Panc1 (cell line): Measurements from ENCODE around the gene COL4A2.

Experiments used
- POLR2AphosphoS5 ChIP-seq: IDR thresholded peaks from 2 replicates; pipeline ENCODE4 v1.6.1; 2012; ENCODE audit warnings: mild to moderate bottlenecking, low read depth, low read length, moderate library complexity
- SIN3A ChIP-seq: IDR thresholded peaks from 2 replicates; pipeline ENCODE4 v1.6.1; 2012; ENCODE audit warnings: low read depth, mild to moderate bottlenecking, low read length, moderate library complexity, borderline replicate concordance; ENCODE audit not compliant: insufficient read depth
- TCF7L2 ChIP-seq: IDR thresholded peaks from 2 replicates; pipeline ENCODE4 v1.6.1; 2011; ENCODE audit warnings: mild to moderate bottlenecking, low read depth, low read length, inconsistent platforms
- TF ChIP-seq, protein P1 (sequence below): fragments of 450-650 bp; IDR thresholded peaks from 2 replicates; pipeline ENCODE4 v1.5.1; 2017; ENCODE audit warnings: mild to moderate bottlenecking
- TF ChIP-seq, protein P2 (sequence below), 2 experiments: IDR thresholded peaks; 2 replicates each; pipeline ENCODE4 v1.6.1; 2011 to 2012; ENCODE audit warnings: low read depth in 2 of 2, control low read depth in 1 of 2, low read length in 1 of 2, mild to moderate bottlenecking in 1 of 2, moderate library complexity in 1 of 2; ENCODE audit not compliant: insufficient read depth in 1 of 2

DNA sequence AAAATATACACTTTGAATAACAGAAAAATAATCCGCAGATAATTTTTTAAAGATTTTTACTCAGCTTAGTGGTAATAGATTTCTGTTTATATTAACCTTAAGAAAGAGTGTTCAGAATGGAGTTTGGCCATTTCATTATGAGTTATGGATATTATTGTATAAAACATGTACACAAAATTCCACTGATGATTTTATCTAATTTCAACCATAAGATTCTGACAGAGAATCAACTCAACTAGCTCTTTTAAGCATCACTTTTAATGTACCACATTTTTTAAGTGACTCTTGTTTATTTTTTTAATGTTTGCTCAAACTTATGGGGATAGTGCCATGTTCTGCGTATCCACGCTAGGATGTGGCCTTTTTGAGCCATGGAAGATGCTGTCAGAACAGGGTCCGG, 75.7 kb downstream of the COL4A2 start:
- TF ChIP-seq, protein P1, sequence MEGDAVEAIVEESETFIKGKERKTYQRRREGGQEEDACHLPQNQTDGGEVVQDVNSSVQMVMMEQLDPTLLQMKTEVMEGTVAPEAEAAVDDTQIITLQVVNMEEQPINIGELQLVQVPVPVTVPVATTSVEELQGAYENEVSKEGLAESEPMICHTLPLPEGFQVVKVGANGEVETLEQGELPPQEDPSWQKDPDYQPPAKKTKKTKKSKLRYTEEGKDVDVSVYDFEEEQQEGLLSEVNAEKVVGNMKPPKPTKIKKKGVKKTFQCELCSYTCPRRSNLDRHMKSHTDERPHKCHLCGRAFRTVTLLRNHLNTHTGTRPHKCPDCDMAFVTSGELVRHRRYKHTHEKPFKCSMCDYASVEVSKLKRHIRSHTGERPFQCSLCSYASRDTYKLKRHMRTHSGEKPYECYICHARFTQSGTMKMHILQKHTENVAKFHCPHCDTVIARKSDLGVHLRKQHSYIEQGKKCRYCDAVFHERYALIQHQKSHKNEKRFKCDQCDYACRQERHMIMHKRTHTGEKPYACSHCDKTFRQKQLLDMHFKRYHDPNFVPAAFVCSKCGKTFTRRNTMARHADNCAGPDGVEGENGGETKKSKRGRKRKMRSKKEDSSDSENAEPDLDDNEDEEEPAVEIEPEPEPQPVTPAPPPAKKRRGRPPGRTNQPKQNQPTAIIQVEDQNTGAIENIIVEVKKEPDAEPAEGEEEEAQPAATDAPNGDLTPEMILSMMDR: no peak
- TF ChIP-seq POLR2AphosphoS5: no peak
- TF ChIP-seq SIN3A: no peak
- TF ChIP-seq, protein P2, sequence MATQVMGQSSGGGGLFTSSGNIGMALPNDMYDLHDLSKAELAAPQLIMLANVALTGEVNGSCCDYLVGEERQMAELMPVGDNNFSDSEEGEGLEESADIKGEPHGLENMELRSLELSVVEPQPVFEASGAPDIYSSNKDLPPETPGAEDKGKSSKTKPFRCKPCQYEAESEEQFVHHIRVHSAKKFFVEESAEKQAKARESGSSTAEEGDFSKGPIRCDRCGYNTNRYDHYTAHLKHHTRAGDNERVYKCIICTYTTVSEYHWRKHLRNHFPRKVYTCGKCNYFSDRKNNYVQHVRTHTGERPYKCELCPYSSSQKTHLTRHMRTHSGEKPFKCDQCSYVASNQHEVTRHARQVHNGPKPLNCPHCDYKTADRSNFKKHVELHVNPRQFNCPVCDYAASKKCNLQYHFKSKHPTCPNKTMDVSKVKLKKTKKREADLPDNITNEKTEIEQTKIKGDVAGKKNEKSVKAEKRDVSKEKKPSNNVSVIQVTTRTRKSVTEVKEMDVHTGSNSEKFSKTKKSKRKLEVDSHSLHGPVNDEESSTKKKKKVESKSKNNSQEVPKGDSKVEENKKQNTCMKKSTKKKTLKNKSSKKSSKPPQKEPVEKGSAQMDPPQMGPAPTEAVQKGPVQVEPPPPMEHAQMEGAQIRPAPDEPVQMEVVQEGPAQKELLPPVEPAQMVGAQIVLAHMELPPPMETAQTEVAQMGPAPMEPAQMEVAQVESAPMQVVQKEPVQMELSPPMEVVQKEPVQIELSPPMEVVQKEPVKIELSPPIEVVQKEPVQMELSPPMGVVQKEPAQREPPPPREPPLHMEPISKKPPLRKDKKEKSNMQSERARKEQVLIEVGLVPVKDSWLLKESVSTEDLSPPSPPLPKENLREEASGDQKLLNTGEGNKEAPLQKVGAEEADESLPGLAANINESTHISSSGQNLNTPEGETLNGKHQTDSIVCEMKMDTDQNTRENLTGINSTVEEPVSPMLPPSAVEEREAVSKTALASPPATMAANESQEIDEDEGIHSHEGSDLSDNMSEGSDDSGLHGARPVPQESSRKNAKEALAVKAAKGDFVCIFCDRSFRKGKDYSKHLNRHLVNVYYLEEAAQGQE (IDR thresholded peaks at IDR 0.05; ENCODE audit: insufficient read depth in 1 of 2, low read depth in 2 of 2, low read length in 1 of 2): no peak
- TF ChIP-seq TCF7L2: no peak
